ENCODE measurements around the gene NUCKS1.

GRCh38 chr1:205716371-205717132 lies 33.4 kb downstream of the NUCKS1 start:
- TF ChIP-seq CTCF (conservative IDR thresholded peaks at IDR 0.05), result no peak
- no peak for TF ChIP-seq EZH2 (IDR thresholded peaks at IDR 0.05; ENCODE audit: low read depth)

All from PC-9 (cell line).